Stimulated activated CD4-positive, alpha-beta T cell treated with anti-CD3 and anti-CD28 coated beads, Interleukin-15, amount 100 ng/mL, for 1 hour (primary cell): ENCODE data around the gene PCTP.

Experiments used
- DNase-seq, 2 donors: peaks; one replicate each; pipeline ENCODE4 v3.0.0-alpha.2; 2020; ENCODE audit warnings: low read depth in 1 of 2, low spot score in 1 of 2

The PCTP gene

GRCh38 chr17:55727275-55727674, 23.6 kb upstream of the PCTP start:
- DNase-seq = no peak

- DNase-seq = no peak
Observed at GRCh38 chr17:55727920-55728319, 22.9 kb upstream of the PCTP start.

DNA sequence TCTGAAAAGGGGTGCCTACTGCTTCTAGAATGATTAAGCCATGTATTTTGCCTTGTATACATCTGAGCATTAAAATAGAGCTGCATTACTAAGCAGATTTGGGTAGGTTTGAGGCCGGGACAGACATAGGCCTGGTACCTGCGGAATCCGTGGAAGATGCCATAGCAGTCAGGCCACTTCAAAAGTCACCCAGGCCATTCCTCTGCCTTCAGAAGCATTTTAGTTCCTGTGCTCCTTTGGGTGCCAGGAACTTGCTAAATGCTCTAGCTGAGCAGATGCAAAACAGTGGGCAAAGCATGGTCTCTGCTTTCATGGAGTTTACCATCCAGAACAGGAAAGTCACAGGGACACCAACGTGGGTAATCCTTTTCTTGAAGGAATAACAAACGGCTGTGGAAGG, 22.5 kb upstream of the PCTP start:
- no peak for DNase-seq

- no peak for DNase-seq
Observed at GRCh38 chr17:55728833-55729232, 22.0 kb upstream of the PCTP start.

DNA sequence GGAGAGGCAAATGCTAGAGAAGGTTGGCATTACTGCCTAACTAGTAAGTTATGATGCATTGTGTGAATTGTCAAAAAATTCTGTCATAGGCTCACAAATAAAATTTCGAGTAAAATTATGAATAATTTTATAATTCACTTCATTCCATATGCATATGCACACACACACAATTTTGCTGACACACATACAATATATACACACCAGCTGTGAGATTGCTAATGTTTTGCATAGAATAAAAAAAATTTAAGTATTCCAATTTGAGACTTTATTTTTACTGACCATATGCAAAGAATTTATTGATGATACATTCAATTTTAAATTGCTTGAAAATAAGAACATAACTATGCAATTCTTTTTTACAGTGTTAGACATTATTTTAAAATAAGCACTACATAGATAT, 21.4 kb upstream of the PCTP start:
- no peak for DNase-seq

GRCh38 chr17:55730380-55730779, 20.5 kb upstream of the PCTP start:
- no peak for DNase-seq

DNA sequence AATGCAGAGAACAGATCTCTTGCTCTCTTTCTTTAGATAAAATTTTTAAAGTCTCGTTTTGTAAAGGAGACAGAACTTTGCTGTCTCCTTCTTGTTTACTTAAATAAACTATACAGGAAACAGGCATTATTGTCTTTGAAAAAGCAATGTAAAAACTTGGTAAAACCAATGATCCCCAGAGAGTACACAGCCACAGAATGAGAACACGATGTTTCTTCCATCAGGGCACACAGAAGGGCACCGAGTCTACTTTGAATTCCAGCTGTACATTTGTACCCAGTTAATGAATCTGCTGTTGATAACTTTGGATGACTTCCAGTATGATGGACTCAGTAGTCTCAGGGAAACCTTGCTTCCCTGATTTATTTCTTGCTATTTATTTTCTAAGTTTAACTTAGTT, 20.0 kb upstream of the PCTP start:
- no peak for DNase-seq

GRCh38 chr17:55731586-55732250, 19.1 kb upstream of the PCTP start:
- DNase-seq = no peak

DNA sequence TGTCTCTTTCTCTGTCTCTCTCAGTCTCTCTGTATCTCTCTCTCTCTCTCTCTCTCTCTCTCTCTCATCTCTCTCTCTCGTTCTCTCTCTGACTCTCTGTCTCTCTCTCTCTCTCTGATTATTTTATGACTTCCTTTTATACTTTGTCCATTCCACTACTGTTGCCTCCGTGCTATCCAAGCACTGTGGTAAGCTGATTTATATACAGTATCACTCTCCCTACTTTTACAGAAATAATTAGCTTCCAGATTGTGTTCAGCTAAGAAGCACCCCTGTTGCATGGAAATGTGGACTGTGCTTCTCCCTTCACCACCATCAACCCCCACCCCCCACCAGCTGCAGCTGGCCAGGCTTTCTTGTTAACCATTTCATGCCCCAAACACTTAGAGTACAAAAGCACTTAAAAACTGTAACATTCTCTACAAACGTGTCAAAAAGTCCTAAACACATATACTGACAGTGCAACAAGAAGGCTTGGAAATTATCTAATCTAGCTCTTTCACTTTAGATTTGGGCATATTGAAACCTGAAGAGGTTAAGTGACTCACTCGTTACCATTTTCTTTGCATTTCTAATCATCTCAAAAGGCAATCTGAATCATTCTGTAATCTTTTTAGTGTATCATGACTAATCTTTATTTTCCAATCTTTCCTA, 16.6 kb upstream of the PCTP start:
- DNase-seq = no peak

DNA sequence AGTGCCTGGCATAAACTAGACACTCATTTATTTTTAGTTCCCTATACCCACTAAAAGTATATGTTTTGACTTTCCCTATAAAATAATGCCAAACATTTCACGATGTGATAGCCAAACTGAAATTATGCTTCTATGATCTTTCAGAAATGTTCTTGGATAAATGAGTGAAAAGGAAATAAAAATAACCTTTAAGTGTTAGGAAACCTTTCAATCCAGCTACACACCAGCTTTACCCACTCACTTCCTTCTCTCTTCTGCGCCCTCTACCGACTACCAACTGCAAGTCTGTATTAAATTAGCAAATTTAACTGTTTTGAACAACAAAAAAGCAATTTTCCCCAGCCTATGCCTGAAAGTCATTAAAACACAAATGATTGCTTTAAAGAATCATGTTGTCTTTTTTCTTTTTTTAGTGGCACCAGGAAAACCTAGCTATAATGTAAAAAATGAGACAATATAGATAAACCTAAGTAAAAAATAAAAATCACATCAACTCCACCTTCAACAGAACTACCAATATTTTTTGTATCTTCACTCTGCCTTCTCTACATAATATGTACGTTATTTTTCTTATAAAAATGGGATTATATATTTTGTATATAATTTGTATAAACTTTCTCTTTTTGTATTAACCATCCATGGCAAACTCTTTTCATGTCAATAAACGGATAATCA, 15.0 kb upstream of the PCTP start:
- DNase-seq = no peak

- no peak for DNase-seq
Observed at GRCh38 chr17:55737976-55738501, 12.8 kb upstream of the PCTP start.

DNA sequence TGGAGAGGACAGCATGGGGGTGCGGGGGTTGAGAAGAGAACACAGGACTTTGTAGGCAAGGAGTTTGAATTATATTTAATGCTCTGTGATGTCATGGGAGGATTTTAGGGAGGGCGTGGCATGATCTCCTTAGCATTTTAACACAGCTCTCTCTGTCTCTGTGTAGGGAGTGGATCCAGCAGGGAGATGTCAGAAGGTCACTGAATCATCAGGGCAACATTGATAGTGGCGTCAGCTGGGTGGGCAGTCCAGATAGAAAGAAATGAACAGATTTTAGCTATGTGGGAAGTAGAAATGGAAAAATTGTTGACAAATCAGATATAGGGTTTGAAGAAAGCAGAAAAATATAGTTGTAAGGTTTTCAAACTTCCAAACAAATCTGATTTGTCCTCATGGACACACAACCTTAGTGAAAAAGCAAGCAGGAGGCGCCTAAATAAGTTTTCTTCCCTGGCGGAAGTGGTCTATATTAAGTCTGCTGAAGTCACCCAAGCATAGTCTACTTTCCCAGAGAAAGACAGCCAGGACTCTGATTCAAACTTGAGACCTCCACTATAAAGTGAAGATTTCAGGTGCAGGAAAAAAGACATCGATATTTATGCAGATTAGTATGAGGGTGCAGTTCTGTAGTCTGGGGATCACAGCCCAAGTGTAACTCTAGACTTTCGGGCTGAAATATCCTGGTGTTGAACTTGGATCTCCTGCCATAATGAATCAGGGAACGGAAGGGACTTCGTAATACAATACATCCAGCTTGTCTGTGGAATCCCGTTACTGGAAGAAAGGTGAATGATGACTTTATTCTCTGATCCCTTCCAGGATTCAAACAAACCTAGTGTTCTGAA, 10.1 kb upstream of the PCTP start:
- no peak for DNase-seq

DNA sequence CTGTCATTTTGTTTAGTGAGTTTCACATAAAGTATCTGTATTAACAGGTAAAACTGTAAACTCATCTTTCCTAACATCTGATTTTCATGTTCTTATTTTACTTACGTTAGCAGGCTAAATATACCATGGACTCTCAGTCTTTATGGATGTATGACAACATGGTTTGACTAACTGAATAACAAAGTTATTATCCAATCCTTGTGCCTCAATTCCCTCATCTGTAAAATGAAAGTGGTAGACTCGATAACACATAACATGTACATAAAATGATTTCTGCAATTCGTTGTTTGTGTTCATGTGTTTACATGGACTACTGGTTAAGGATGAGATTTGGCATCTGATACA, 9.5 kb upstream of the PCTP start:
- no peak for DNase-seq

- DNase-seq = no peak
Observed at GRCh38 chr17:55742272-55743102, 8.4 kb upstream of the PCTP start.

DNA sequence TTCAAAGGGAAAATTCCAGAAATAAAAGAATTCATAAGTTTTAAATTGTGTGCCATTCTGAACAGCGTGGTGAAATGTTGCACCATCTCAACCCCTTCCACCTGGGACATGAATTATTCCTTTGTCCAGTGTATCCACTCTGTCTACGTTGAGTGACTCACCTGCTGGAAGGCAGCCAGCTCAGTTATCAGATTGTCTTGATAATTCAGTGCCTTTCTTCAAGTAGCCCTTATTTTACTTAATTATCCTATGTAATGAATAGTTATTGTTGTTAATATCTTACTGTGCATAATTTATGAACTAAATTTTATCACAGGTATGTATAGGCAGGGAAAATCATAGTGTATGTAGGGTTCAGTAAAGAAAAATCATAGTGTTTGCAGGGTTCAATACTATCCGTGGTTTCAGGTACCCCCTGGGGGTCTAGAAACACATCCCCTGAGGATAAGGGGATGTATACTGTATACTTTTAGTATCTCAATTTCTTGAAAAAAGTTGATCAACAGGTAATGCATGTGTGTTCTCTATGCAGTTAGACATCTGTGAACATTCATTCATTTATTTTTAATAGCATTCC, 7.7 kb upstream of the PCTP start:
- no peak for DNase-seq

DNA sequence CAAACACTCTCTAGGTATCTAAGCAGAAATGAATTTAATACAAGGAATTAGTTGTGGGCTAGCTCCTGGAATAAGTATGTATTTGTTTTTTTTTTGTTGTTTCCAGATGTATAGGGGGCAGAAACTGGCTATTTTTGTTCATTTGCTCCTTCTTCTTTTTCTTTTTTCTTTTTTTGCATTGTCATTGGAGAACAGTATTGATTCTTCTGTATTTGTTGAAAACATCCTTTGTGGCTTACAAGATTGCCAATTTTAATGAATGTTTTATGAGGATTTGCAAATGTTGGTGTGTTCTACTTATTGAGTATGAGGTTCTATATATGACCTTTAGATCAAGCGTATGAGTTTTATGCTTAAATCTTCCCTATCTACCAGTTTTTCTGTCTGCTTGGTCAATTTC, 5.6 kb upstream of the PCTP start:
- no peak for DNase-seq

DNA sequence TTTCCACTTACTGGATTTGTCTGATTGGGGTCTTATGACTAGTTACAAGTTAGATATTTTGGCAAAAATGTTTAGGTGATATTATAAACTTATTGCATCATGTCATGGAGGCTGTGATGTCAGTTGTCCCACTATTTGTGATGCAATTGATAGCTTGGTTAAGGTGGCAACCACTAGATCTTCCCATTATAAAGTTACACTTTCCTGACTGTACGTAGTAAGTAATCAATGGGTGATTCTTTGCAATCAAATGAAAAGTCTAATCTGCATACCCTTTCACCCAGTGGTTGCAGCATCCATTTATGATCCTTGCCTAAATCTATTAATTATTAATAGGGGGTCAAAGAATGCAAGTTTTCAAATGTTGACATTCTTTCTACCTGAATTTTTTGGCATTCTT, 4.4 kb upstream of the PCTP start:
- no peak for DNase-seq

DNA sequence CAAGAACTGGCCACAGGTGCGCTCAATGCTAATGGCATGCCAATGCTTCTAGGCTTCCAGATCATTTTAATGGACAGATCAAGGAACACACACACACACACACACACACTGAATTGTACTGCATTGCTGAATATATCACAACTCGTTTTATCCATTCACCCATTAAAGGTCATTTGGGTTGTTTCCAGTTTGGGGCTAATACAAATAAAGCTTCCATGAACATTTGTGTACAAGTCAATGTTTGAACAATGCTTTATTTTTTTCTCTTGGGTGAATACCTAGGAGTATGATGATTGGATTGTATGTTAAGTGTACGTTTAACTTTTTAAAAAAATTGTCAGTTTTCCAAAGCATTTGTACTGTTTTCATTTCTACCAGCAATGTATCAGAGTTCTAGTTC, 3.6 kb upstream of the PCTP start:
- DNase-seq = no peak

GRCh38 chr17:55748841-55749240, 2.0 kb upstream of the PCTP start:
- no peak for DNase-seq

GRCh38 chr17:55749985-55750384, 866 bp upstream of the PCTP start:
- DNase-seq = no peak
